SK-N-SH (cell line): ENCODE data around the gene PSKH1.

ENCODE experiments used
- CHD2 ChIP-seq: fragments of 150-350 bp; IDR thresholded peaks from 2 replicates; pipeline ENCODE4 v1.6.1; 2018; ENCODE audit warnings: low read length; ENCODE audit not compliant: partially characterized antibody
- CTCF ChIP-seq: fragments of 200-600 bp; sonication (generic); IDR thresholded peaks from 2 replicates; pipeline ENCODE4 v1.6.1; 2017; ENCODE audit warnings: antibody characterized with exemption, mild to moderate bottlenecking, moderate library complexity
- GABPA ChIP-seq: IDR thresholded peaks from 2 replicates; pipeline ENCODE4 v1.4.0; 2012; ENCODE audit warnings: low read depth, mild to moderate bottlenecking
- MXI1 ChIP-seq: IDR thresholded peaks from 2 replicates; pipeline ENCODE4 v1.6.1; 2012; ENCODE audit warnings: mild to moderate bottlenecking, low read depth, low read length, improper control_type of control experiment
- SMC3 ChIP-seq: IDR thresholded peaks from 2 replicates; pipeline ENCODE4 v1.6.1; 2012; ENCODE audit warnings: low read depth, low read length, improper control_type of control experiment
- TAF1 ChIP-seq: IDR thresholded peaks from 2 replicates; pipeline ENCODE4 v1.6.1; 2012; ENCODE audit warnings: low read depth, mild to moderate bottlenecking, low read length, moderate library complexity, borderline replicate concordance
- TEAD4 ChIP-seq: IDR thresholded peaks from 2 replicates; pipeline ENCODE4 v1.4.0; 2012; ENCODE audit warnings: mild to moderate bottlenecking, borderline replicate concordance; ENCODE audit not compliant: insufficient read depth

- TF ChIP-seq TAF1 (no peak), CTCF (no peak), TEAD4 (no peak), SMC3 (no peak), CHD2 (no peak), MXI1 (no peak), GABPA (no peak)
Observed at GRCh38 chr16:67977005-67977404, 84.0 kb downstream of the PSKH1 start.
